GM21529 (cell line): ENCODE measurements around the gene GRIP1.

ENCODE experiments used
- ATAC-seq: cut with Tn5 transposase; IDR thresholded peaks from one replicate; pipeline ENCODE4 v1.9.1; 2021; ENCODE audit not compliant: unreplicated experiment

Gene GRIP1

DNA sequence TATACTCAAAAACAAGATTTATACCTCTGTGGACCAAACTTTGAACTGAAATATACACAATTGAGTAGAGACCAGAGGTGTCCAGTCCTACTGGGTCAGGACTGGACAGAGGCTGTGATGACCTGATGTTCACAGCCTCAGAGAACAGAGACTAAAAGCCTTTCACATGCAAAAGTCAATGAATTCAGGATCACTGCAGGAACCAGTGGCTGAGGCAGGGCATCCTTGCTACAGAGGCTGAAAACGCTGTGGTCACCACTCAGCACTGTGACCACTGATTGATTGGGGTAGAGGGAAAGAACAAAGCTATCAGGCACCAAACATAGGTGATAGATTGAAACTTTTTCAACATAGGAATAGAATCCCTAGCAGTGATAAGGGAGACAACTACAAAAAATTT, 25.1 kb downstream of the GRIP1 start:
- no peak for ATAC-seq

DNA sequence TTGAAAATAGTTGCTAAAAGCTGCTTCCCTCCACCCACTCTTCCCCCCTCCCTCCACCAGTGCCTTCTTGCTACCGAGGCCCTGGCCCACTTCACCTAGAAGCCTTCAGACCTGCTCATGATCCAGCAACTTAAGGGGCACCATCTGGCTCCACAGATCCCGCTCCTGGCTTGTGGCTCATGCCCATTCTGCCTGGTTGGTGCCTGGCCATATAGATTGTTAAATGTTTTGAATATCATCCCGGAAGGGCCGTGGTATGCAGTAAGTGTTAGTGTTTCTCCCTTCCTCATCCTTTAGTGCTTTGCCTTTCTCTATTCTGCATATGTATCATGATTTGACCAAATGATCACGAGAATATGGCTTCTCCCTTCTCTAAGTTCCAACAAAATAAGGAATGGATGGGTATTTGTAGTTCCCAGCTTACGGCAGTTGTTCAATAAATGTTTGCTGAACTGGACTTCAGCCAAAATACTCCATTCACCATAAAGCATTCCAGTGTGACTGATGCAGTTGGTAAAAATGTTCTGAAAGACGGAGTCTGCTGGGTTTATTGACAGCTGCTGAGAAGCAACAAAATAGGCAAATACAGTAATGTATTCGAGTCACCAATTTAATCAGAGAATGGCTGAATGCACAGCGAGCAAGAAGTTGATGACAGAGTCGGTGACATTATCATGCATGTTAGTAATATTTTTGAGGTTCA, 30.7 kb downstream of the GRIP1 start:
- ATAC-seq = no peak

DNA sequence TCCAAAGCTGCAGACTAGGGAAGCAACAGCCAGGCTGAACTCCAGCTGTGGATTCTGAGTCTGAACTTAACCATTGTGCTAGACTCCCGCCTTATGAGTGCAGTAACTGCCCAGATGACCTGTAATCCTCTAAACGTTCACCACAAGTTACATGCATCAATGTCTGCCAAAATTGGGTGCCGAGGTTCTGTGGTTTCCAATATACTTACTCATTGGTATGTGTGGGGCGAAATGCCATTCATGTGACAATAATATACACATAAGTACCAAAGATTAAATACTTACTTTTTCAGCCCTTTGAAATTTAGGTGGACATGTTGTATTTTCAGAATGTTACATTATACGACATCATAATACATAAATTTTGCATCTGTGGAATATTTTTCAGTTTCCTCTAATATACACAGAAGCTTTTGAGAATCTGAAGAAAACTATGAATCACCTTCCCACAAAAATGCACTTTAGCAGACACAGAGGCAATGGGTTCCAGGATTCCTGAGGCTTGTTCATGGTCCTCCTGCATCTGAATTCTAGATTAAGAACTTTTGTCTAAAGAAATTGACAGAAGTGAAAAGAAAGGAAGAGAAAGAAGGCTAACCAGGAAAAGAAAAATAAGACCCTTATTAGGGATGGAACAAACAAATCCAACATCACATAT, 31.7 kb downstream of the GRIP1 start:
- ATAC-seq = no peak

DNA sequence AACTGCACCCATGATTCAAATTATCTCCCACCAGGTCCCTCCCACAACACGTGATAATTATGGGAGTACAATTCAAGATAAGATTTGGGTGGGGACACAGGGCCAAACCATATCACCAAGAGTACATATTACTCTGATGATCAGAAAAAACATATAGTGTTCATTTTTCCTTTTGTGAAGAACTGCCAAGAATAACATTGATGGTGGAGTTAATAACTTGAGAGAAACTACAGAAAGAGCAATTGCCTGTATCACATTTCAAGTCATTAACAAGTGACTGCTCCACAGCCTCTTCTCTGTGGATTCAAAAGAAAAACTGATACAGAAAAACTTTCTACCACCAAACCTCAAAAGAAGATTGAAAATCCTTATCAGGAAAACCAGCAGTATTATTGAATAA, 34.7 kb downstream of the GRIP1 start:
- no peak for ATAC-seq

DNA sequence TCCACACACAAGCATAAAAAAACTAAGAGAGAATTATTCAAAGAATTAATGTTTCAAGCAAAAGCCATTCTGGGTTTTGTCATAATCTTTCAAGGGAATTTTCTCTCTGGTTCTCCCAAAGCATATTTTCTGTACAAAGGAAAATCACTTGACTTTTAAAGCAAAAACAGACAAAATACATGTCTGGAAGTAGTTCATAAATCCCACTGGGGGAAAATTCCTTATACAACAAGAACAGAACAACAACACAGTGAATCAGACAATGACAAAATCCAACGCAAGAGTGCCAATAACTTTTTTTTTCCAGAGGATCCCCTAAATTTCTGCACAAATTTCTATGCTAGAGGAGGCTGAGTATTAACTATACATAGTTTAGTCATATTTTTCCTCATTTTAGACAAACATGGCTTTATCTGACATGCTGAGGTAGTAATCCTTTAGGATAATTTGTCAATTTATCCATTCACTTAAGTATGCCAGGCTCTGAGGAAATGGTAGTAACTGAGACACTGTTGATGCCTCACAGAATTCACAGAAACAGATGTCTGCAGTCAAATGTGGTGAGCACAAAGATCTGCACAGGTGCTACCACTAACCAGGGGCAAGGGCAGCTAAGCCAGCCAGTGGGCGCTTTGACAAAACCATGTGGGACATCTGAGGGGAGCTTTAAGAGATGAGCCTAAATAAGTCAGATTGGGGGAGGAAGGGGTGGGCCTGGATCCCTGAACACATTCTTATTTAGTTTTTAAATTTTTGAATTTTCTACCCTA, 38.0 kb downstream of the GRIP1 start:
- ATAC-seq = no peak

DNA sequence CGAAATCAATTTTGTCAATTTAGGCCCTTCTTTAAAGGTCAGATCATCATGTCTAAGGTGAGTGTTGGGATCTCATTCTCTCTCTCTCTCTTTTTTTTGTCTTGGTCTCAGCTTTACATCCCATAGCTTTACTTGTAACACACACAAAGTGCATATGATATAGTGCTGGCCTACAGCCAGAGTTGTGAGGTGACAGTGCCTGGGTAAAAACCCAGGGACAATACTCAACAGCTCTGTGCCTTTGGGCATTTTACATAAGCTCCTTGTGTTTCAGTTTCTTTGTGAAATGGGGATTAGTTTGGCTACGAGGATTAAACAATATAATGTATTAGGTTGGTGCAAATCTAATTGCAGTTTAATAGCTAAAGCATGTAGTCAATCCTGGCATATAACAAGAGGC, 40.2 kb downstream of the GRIP1 start:
- ATAC-seq = no peak

DNA sequence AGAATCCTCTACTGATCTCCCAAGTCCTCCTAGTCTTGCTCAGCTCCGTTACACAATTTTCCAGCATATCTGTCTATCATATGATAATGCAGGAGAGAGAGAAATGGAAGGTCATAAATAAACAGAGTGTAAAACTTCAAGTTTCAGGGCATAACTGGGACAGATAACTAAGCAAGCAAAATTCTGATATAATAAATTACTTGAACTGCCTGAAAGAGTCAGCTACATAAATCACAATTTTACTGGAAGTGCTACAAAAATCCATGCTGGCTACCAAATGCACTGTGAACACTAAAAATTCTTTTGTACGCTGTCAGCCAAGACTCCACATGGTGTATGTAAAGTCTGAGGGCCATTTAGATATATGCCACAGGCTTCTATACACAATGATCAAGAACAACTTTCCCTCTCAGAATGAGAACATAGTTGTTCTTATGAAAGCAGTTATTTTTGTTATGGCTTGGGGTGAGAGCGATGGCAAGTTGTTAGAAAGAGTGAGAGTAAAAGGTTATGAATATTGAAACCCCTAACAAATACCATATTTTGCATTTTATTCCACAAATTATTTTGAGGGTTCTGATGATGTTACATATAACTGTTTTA, 41.1 kb downstream of the GRIP1 start:
- no peak for ATAC-seq

DNA sequence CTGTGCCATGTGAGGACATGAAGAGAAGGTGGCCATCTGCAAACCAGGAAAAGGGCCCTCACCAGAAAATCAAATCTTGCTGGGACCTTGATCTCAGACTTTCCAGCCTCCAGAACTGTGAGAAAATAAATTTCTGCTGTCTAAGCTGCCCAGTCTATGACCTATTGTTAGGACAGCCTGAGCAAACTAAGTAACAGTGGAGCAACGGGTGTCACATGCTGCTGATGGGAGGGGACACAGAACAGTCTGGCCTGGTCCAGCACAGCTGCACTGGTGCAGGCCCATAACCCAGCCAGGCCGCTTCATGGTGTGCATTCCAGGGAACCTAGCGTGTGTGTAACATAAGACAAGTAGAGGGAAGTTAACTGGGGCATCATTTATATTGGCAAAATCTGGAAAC, 42.1 kb downstream of the GRIP1 start:
- no peak for ATAC-seq

DNA sequence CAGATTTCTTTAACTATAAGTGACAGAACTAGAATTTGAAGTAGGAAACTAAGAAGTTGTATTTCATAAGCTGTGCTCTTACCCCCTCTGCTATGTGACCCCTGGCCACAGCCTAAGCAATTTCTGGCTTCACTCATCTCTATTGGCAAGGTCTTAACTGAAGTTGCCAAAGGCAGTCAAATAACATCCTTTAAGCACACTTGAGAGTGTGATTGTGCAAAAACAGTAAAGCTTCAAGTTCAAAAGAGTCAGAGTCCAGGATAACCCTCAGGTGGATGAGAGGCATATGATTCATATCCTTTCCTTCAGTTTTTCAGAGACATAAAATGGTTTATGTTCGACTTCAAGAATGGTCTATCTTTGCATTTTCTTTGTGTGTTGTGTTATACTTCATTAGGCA, 45.2 kb downstream of the GRIP1 start:
- ATAC-seq = no peak

DNA sequence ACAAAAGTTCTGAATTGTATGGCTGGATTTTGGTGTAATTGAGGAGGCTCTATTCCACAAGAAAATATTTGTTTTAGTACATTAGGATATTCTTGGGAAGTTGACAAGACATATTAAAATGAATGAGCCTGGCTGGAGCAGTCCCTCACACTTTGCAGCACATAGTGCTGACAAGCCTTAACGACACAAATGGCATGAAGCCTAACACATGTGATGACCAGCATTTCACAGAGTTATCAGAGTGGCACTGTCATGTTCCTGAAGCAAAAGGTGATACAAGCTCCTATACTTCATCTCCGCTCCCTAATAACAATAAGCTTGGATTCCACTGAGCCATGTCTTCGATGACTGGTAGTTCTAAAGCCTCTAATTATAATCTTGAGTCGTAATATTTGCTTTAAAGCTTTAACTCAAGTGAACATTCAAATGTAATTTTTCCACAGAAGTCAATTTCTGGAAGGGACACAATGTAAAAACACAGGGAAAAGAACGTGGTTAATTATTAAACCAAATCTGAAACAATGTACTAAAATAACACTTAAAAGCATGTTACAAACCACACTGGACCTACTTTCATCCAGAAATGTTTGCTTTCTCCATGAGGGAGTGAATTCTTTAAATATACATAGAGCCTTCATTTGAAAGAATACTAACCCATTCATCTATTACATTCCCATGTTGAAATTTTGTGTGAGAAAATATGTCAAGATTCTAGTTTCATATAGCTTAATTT, 49.6 kb downstream of the GRIP1 start:
- no peak for ATAC-seq

DNA sequence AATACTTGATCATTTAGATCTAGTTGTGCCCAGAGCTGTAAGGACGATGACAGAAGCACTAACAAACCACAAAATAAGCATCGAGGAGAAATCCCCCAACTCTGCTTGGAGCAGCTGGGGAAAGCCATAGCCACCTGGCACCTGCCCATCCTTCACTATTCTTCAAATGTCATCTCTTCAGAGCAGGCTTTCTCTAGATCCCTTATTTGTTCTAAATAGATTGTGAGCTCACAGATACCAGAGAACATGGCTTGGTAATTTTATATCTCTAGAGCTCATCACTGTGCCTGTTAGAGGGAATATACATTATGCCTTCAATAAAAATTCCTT, 50.9 kb downstream of the GRIP1 start:
- no peak for ATAC-seq

DNA sequence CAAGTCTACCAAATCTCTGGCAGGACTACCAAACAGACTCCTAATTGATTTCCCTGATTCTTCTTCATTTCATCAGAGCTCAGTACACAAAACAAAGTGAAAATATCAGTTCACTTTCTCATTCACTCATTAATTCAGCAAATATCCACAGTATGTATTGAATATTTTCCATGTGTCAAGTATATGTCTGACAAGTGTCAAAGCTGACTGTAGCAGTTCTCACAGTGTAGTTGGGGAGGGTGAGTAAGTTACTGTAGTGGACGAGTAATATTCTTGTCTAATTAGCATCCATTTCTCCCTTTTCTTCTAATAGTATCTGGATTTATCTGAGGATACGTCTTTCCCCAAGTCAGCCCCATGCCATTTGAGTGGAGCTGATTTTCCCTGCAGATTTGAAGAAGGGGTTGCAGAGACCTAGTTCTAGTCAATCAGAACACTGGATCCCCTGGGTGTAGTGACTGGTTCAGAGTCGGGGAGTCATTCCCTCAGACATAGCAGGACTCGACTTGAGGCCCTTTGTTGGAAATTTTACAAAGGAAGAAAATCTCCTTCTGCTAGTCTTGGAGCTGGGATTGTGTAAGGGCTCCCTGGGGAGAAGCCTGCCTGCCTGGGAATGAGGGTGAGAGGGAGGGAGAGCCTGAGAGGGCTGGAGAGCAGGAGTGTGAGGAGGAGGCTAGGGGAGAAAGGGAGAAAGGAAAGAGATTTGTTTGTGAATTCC, 51.4 kb downstream of the GRIP1 start:
- ATAC-seq = no peak

DNA sequence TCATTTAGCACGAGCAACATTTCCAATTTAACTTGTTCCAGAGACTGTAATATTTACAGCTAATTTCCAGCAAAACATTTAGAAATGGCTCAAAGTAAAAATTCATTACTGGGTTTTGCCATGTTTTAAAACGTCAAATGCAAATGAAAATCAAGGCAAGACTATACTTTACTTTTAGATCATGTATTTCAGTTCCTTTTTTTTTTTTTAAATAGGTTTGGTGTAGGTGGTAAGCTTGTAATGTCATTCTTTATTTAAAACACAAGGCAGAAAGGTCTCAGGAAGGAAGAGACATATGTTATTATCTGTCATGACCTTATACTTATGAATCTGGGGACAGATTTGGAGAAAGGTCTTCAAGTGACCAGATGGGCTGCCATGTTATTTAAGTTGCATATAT, 54.1 kb downstream of the GRIP1 start:
- ATAC-seq = peak; percentile 65

DNA sequence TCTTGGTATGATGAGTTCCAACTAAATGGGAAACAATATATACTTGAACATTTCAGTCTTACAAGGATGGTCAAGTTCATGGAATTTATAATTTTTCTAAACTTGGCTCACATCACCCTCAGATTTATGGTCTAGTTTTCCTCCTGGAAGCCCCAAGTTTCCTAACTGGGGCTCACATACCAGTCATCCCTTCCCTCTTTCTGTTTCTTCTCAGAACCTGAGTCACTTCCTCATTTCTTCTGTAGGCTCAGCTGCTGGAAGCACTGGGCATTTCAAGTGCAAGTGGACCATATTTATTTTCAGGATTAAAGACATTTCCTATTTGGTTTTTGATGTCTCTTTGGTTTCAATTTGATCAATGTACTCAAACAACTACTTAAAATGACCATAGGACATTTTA, 55.4 kb downstream of the GRIP1 start:
- ATAC-seq = no peak

DNA sequence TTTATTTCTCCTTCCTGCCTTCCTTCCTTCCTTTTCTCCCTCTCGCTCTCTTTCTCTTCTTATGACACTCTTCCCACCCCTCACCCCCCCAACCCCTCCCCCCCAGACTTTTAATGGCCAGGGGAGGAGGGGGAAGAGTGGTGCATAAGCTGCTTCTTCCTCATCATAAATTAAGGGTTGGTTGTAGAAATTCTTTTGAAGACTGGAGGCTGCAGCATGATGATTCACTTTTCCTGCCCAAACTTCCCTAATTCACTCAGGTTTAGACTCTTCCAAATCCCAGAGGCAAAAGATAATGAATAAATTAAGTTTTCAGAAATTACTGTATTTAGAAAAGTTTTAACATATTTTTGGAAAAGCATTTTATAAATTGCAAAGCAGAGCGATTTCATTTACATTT, 58.2 kb downstream of the GRIP1 start:
- no peak for ATAC-seq

DNA sequence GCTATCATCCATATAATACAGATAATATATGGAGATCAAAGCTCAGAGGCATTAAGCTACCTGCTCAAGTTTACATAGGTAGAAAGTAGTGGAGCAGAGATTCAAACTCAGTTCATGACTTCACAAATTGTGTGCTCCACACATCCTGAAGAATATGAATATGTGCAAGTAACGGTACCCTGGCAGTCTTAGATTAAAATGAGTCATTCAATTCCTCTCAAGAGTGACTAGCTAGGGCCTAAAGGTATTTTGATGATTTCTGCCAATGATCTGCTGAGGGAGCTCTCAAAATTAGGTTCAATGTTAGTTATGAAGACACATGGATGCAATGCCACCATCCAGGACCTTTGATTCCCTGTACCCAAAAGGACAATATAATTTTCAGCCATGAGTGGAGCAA, 58.9 kb downstream of the GRIP1 start:
- ATAC-seq = no peak

DNA sequence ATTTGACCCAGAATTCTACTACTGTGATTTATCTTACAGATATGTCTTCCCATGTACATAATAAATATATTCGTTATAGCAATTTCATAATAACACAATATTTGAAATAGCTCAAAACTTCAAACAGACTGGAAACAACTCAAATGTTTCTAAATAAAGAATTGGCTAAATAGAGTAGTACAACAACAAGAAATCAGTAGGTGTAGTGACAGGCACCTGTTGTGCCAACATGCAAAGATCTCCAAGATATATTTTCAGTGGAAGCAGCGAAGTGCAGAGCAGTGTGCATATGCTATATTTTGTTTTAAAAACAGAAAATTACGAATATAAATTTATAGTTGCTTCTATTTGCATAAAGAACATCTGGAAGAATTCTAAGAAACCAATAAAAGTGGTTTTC, 60.9 kb downstream of the GRIP1 start:
- no peak for ATAC-seq

DNA sequence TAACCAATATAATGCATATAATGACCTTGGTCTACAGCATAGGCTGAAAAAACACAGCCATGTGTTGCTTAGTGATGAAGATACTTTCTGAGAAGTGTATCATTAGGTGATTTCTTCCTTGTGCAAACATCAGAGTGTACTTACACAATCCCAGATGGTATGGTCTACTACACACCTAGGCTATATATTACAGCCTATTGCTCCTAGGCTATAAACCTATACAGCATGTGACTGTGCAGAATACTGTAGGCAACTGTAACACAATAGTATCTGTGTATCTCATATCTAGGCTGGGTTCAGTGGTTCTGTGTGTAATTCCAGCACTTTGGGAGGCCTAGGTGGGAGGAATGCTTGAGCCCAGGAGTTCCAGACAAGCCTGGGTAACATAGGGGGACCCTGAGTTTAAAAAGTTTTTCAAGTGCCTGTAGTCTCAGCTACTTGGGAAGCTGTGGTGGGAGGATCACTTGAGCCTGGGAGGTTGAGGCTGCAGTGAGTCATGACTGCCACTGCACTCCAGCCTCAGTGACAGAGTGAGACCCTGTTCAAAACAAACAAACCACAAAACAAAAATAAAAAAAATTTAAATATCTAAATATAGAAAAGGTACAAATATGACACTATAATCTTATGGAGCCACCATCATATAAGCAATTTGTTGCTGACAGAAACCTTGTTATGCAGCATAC, 66.6 kb downstream of the GRIP1 start:
- no peak for ATAC-seq

DNA sequence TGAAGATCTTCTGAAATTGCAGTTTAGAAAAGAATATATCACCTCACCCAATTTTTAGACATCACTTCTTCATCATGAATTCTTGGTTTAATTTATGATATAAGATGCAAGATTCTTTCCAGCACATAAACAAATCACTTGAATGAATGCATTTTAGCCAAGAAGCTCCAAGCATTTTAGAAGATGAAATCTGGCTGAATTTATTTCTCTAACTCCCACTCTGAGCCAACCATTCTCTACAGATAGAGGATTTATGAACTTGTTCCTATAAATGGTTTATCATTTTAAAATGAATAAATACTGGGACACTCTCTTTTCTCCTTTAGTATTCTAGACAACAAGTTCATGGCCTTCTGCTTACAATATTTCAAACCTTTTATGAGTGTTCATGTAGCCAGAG, 71.7 kb downstream of the GRIP1 start:
- ATAC-seq = no peak

DNA sequence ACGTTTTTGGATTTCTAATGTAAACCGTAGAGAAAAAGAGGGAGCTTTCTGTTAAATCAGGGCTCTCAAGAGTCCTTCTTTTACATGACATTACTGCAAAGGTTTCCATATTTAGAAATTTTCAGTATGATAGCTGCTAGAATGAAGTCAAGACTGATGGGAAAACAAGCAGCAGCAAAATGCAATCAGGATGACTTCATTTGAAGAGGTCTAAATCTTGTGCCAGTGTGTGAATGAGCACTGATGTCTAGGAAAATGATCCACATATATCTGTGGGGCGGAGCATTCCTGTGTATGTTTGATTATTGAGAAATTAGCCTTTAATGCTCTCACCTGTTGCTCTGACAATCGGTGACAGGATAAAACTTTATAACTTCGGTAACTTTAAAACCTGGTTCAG, 73.6 kb downstream of the GRIP1 start:
- no peak for ATAC-seq
